ENCODE measurements around the gene RFT1.

Gene RFT1

GRCh38 chr3:53129344-53129743, 891 bp downstream of the RFT1 start:
- DNase-seq (ENCODE audit: low read depth in 4 of 4, low spot score in 1 of 4): no peak

GRCh38 chr3:53126601-53127000, 3.6 kb downstream of the RFT1 start:
- no peak for DNase-seq (ENCODE audit: low read depth in 4 of 4, low spot score in 1 of 4)

GRCh38 chr3:53123953-53124352, 6.3 kb downstream of the RFT1 start:
- no peak for DNase-seq (ENCODE audit: low read depth in 4 of 4, low spot score in 1 of 4)

- no peak for DNase-seq (ENCODE audit: low read depth in 4 of 4, low spot score in 1 of 4)
Observed at GRCh38 chr3:53123510-53123909, 6.7 kb downstream of the RFT1 start.

GRCh38 chr3:53122933-53123305, 7.3 kb downstream of the RFT1 start:
- DNase-seq (ENCODE audit: low read depth in 4 of 4, low spot score in 1 of 4): no peak

- no peak for DNase-seq (ENCODE audit: low read depth in 4 of 4, low spot score in 1 of 4)
Observed at GRCh38 chr3:53122255-53122932, 7.8 kb downstream of the RFT1 start.

GRCh38 chr3:53120336-53120735, 9.9 kb downstream of the RFT1 start:
- DNase-seq (ENCODE audit: low read depth in 4 of 4, low spot score in 1 of 4): no peak

GRCh38 chr3:53116956-53117355, 13.3 kb downstream of the RFT1 start:
- DNase-seq (ENCODE audit: low read depth in 4 of 4, low spot score in 1 of 4): no peak

- no peak for DNase-seq (ENCODE audit: low read depth in 4 of 4, low spot score in 1 of 4)
Observed at GRCh38 chr3:53114412-53115074, 15.7 kb downstream of the RFT1 start.

- peak; percentile 62 to 74 (median 70) for DNase-seq (ENCODE audit: low read depth in 4 of 4, low spot score in 1 of 4)
Observed at GRCh38 chr3:53114011-53114400, 16.2 kb downstream of the RFT1 start.

- DNase-seq (ENCODE audit: low read depth in 4 of 4, low spot score in 1 of 4): no peak
Observed at GRCh38 chr3:53113293-53114010, 16.8 kb downstream of the RFT1 start.

GRCh38 chr3:53111822-53112221, 18.4 kb downstream of the RFT1 start:
- no peak for DNase-seq (ENCODE audit: low read depth in 4 of 4, low spot score in 1 of 4)

GRCh38 chr3:53109891-53110771, 20.1 kb downstream of the RFT1 start:
- no peak for DNase-seq (ENCODE audit: low read depth in 4 of 4, low spot score in 1 of 4)

- no peak for DNase-seq (ENCODE audit: low read depth in 4 of 4, low spot score in 1 of 4)
Observed at GRCh38 chr3:53109190-53109589, 21.0 kb downstream of the RFT1 start.

- DNase-seq (ENCODE audit: low read depth in 4 of 4, low spot score in 1 of 4): no peak
Observed at GRCh38 chr3:53104762-53105161, 25.5 kb downstream of the RFT1 start.

GRCh38 chr3:53103397-53104296, 26.6 kb downstream of the RFT1 start:
- DNase-seq (ENCODE audit: low read depth in 4 of 4, low spot score in 1 of 4): no peak

- peak in 1 of 4 experiments; percentile 13 for DNase-seq (ENCODE audit: low read depth in 4 of 4, low spot score in 1 of 4)
Observed at GRCh38 chr3:53102601-53103147, 27.6 kb downstream of the RFT1 start.

GRCh38 chr3:53101956-53102355, 28.3 kb downstream of the RFT1 start:
- DNase-seq (ENCODE audit: low read depth in 4 of 4, low spot score in 1 of 4): no peak

GRCh38 chr3:53100818-53101466, 29.3 kb downstream of the RFT1 start:
- DNase-seq (ENCODE audit: low read depth in 4 of 4, low spot score in 1 of 4): no peak

GRCh38 chr3:53097887-53098286, 32.3 kb downstream of the RFT1 start:
- no peak for DNase-seq (ENCODE audit: low read depth in 4 of 4, low spot score in 1 of 4)

Data from stimulated activated CD4-positive, alpha-beta T cell treated with anti-CD3 and anti-CD28 coated beads, Interleukin-1b, Interleukin-23, amount 100 ng/mL, for 24 hours (primary cell).